Measurements from ENCODE around the gene CCNI2. TPM values are rescaled to one million over a fixed set of nuclear protein-coding genes. Genes with fewer than 3 reads are reported as not detected.

Gene CCNI2
- total RNA-seq, 1 experiment from 2014 or later = not detected

- ChIA-PET POLR2A (ENCODE audit: low non-redundant PET) (no interaction called here), CTCF (no interaction called here)
- peak overlapping the region; percentile 74 for H3K4me3 ChIP-seq (ENCODE audit: low read depth, low read length, poor library complexity, severe bottlenecking)
- no peak overlapping the region for H3K27ac ChIP-seq (ENCODE audit: low read depth, low read length, poor library complexity, severe bottlenecking)
- H3K36me3 ChIP-seq (ENCODE audit: insufficient read depth, low read length, poor library complexity, severe bottlenecking) = no peaks in the 10 kb centered on the region
- no peaks in the 10 kb centered on the region for H3K27me3 ChIP-seq (replicated peaks; ENCODE audit: insufficient read depth, low read depth, low read length, poor library complexity)
- TSS peak; percentile 63 for BruUV-seq (replicated peaks)
- TF ChIP-seq EZH2 (IDR thresholded peaks at IDR 0.05; ENCODE audit: borderline replicate concordance, low read depth, low read length, poor library complexity, severe bottlenecking) = no peak
- TF ChIP-seq CTCF (conservative IDR thresholded peaks at IDR 0.05; ENCODE audit: low read depth, low read length) = no peak
- intact Hi-C loops (cut with micrococcal nuclease; ENCODE audit: unreplicated experiment) = no loop called here
- no peak for DNase-seq (ENCODE audit: low spot score)
- no peaks in the 10 kb centered on the region for H3K9me3 ChIP-seq (ENCODE audit: low read depth, low read length, poor library complexity, severe bottlenecking)
- peaks cover 6% of the 10 kb centered on the region for H3K4me1 ChIP-seq (ENCODE audit: insufficient read depth, low read length, poor library complexity, severe bottlenecking)
Measured at GRCh38 chr5:132775476-132775961, 28.3 kb downstream of the CCNI2 start.

GRCh38 chr5:132776131-132776937, 29.1 kb downstream of the CCNI2 start:
- Histone ChIP-seq H3K27me3 (replicated peaks; ENCODE audit: insufficient read depth, low read depth, low read length, poor library complexity) (no peaks in the 10 kb centered on the region), H3K9me3 (ENCODE audit: low read depth, low read length, poor library complexity, severe bottlenecking) (no peaks in the 10 kb centered on the region), H3K4me1 (ENCODE audit: insufficient read depth, low read length, poor library complexity, severe bottlenecking) (peaks cover 6% of the 10 kb centered on the region), H3K4me3 (ENCODE audit: low read depth, low read length, poor library complexity, severe bottlenecking) (peak overlapping the region; percentile 74), H3K27ac (ENCODE audit: low read depth, low read length, poor library complexity, severe bottlenecking) (peak overlapping the region; percentile 50), H3K36me3 (ENCODE audit: insufficient read depth, low read length, poor library complexity, severe bottlenecking) (no peaks in the 10 kb centered on the region)
- intact Hi-C loops (cut with micrococcal nuclease; ENCODE audit: unreplicated experiment) = no loop called here
- no TSS peak for BruUV-seq (replicated peaks)
- TF ChIP-seq EZH2 (IDR thresholded peaks at IDR 0.05; ENCODE audit: borderline replicate concordance, low read depth, low read length, poor library complexity, severe bottlenecking) (no peak), CTCF (conservative IDR thresholded peaks at IDR 0.05; ENCODE audit: low read depth, low read length) (no peak)
- ChIA-PET CTCF (no interaction called here), POLR2A (ENCODE audit: low non-redundant PET) (no interaction called here)
- DNase-seq (ENCODE audit: low spot score) = peak; percentile 50

GRCh38 chr5:132776938-132777208, 29.6 kb downstream of the CCNI2 start:
- ChIA-PET POLR2A (ENCODE audit: low non-redundant PET) (no interaction called here), CTCF (no interaction called here)
- peak overlapping the region; percentile 50 for H3K27ac ChIP-seq (ENCODE audit: low read depth, low read length, poor library complexity, severe bottlenecking)
- H3K27me3 ChIP-seq (replicated peaks; ENCODE audit: insufficient read depth, low read depth, low read length, poor library complexity) = no peaks in the 10 kb centered on the region
- peak overlapping the region; percentile 74 for H3K4me3 ChIP-seq (ENCODE audit: low read depth, low read length, poor library complexity, severe bottlenecking)
- no peak for TF ChIP-seq CTCF (conservative IDR thresholded peaks at IDR 0.05; ENCODE audit: low read depth, low read length)
- intact Hi-C loops (cut with micrococcal nuclease; ENCODE audit: unreplicated experiment) = no loop called here
- BruUV-seq (replicated peaks) = no TSS peak
- H3K9me3 ChIP-seq (ENCODE audit: low read depth, low read length, poor library complexity, severe bottlenecking) = no peaks in the 10 kb centered on the region
- DNase-seq (ENCODE audit: low spot score) = no peak
- H3K36me3 ChIP-seq (ENCODE audit: insufficient read depth, low read length, poor library complexity, severe bottlenecking) = no peaks in the 10 kb centered on the region
- H3K4me1 ChIP-seq (ENCODE audit: insufficient read depth, low read length, poor library complexity, severe bottlenecking) = peaks cover 6% of the 10 kb centered on the region
